Thymus (tissue), 11 donors: Measurements from ENCODE around the gene MELTF. TPM values are rescaled to one million over a fixed set of nuclear protein-coding genes. Genes with fewer than 3 reads are reported as not detected.

Experiments used
- DNase-seq, 9 donors: peaks; one replicate each; pipeline ENCODE4 v3.0.0-alpha.2; 2013; ENCODE audit warnings: low spot score in 9 of 9, low read depth in 6 of 9, missing footprints in 1 of 9
- H3K27ac ChIP-seq, 2 donors: one replicate each; pipeline ENCODE4 v1.5.1; 2013; ENCODE audit warnings: control low read depth in 1 of 2, low read depth in 1 of 2, low read length in 1 of 2, mild to moderate bottlenecking in 1 of 2, moderate library complexity in 1 of 2
- H3K27me3 ChIP-seq, 2 donors: one replicate each; pipeline ENCODE4 v1.5.1; 2013; ENCODE audit warnings: low read length in 1 of 2; ENCODE audit not compliant: control insufficient read depth in 2 of 2, insufficient read depth in 1 of 2
- H3K36me3 ChIP-seq, 2 donors: one replicate each; pipeline ENCODE4 v1.5.1; 2013; ENCODE audit warnings: low read length in 1 of 2, mild to moderate bottlenecking in 1 of 2, moderate library complexity in 1 of 2; ENCODE audit not compliant: control insufficient read depth in 2 of 2, insufficient read depth in 2 of 2
- H3K4me1 ChIP-seq, 2 donors: one replicate each; pipeline ENCODE4 v1.5.1; 2013; ENCODE audit warnings: low read length in 2 of 2; ENCODE audit not compliant: control insufficient read depth in 2 of 2, insufficient read depth in 2 of 2
- H3K4me3 ChIP-seq, 2 donors: one replicate each; pipeline ENCODE4 v1.5.1; 2013; ENCODE audit warnings: low read length in 2 of 2, control low read depth in 1 of 2, mild to moderate bottlenecking in 1 of 2
- H3K9me3 ChIP-seq, 2 donors: one replicate each; pipeline ENCODE4 v1.5.1; 2013; ENCODE audit warnings: low read length in 1 of 2, mild to moderate bottlenecking in 1 of 2; ENCODE audit not compliant: control insufficient read depth in 2 of 2, insufficient read depth in 1 of 2
- WGBS: extraction: QIAGEN DNeasy Blood & Tissue Kit; methylation state at CpG from one replicate; pipeline ENCODE4 v1.1.7; 2013; 5-methylcytosine and 5-hydroxymethylcytosine counted together
- polyA plus RNA-seq: library from polyadenylated mRNA; stranded (reverse); fragments of 200-250 nt; gene quantifications from one replicate; pipeline ENCODE4 v1.2.3, GENCODE V29; 2013
- total RNA-seq: library from RNA; stranded (reverse); fragments of 120-200 nt; gene quantifications from one replicate; pipeline ENCODE4 v1.2.4, GENCODE V29; 2013
- donor health status: healthy.

The MELTF gene
- total and polyA plus RNA-seq, 2 donors = 3.2 to 4.3 TPM

DNA sequence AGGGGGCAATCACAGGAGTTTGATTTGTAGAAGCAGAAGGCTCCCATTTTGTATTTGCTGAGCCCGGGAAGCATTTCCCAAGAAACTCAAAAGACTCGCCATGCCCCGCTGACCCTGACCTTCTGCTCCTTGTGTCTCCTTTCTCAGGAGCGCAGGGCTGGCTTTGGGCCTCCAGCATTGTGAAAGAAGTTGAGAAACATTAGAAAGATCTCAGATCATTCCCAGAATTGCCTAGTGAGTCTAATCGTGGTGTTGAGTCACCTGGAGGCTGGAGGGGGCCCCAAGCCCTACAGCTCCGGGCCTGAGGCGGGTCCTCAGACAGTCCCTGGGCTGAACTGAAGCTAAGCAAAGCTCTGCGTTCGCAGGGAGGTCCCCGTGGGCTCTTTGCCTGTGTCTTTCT, 50.1 kb downstream of the MELTF start:
- 90% methylated on average over 10 of the region's 10 CpGs for WGBS
- Histone ChIP-seq H3K9me3 (peaks cover 0 to 12% of the 10 kb centered on the region in 2 donors), H3K27me3 (no peaks in the 10 kb centered on the region), H3K4me3 (no peak overlapping the region), H3K36me3 (no peaks in the 10 kb centered on the region), H3K4me1 (peaks cover 0 to 19% of the 10 kb centered on the region in 2 donors), H3K27ac (no peak overlapping the region)
- no peak for DNase-seq

DNA sequence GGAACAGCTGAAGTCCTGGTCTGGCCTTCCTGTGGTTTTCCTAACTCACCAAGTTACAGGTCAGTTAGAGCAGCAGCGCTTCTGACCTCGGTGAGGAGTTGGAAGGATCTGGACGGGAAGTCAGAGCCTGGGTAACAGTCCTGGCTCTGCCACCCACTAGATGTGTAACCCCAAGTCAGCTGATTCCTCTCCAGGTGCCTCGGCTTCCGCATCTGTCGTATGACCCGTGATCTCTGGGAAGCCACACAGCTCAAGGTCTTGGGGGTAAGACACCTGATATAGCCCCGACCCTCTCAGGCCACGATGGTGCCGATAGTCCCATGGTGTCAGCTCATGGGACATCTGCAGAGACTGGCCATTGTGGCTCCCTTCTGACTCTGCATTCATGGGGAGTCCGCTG, 52.7 kb downstream of the MELTF start:
- 55% methylated on average over 11 of the region's 11 CpGs for WGBS
- peak in 1 of 9 donors; percentile 54 for DNase-seq
- no peaks in the 10 kb centered on the region for H3K36me3 ChIP-seq
- no peak overlapping the region for H3K4me3 ChIP-seq
- H3K9me3 ChIP-seq = peaks cover 0 to 6% of the 10 kb centered on the region in 2 donors
- peaks cover 0 to 19% of the 10 kb centered on the region in 2 donors for H3K4me1 ChIP-seq
- no peaks in the 10 kb centered on the region for H3K27me3 ChIP-seq
- no peak overlapping the region for H3K27ac ChIP-seq

DNA sequence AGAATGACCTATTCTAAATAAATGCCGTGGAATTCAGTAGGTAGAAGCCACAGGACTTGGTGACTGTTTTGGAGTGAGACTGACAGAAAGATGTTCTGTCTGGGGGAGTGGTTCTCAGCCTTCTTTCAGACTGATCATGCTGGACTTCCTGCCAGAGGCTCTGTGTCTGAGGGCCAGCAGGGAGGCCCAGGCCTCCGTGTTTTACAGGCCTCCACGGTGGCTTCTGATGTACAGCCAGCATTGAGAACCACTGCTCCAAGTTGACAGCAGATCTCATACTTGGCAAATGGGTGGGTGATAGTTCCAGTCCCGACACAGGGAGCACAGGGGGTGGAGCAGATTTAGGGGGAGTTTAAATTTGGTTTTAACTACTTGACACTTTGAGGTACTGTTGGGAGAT, 54.3 kb downstream of the MELTF start:
- WGBS = 96% methylated on average over 4 of the region's 4 CpGs
- H3K4me3 ChIP-seq = no peak overlapping the region
- H3K27me3 ChIP-seq = peaks cover 0 to 12% of the 10 kb centered on the region in 2 donors
- H3K4me1 ChIP-seq = peaks cover 0 to 20% of the 10 kb centered on the region in 2 donors
- H3K27ac ChIP-seq = no peak overlapping the region
- H3K9me3 ChIP-seq = peaks cover 0 to 5% of the 10 kb centered on the region in 2 donors
- no peaks in the 10 kb centered on the region for H3K36me3 ChIP-seq
- no peak for DNase-seq

DNA sequence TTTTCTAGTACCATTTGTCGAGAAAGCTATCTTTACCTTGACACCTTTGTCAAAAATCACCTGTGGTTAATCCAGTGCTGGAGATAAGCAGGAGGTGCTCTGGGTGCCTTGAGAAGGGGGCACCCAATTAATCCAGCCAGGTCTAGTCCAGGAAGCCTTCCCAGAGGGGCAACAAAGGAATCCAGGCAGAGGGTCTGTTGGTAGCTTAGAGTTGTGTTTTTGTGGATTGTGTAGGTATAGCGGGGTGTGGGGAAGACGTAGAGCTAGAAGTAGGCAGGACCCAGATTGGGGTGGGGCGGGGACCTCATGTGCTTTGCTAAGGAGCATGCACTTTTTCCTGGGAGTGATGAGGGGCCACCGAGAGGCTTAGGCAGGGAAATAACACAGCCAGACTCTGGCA, 55.0 kb downstream of the MELTF start:
- no peak for DNase-seq

DNA sequence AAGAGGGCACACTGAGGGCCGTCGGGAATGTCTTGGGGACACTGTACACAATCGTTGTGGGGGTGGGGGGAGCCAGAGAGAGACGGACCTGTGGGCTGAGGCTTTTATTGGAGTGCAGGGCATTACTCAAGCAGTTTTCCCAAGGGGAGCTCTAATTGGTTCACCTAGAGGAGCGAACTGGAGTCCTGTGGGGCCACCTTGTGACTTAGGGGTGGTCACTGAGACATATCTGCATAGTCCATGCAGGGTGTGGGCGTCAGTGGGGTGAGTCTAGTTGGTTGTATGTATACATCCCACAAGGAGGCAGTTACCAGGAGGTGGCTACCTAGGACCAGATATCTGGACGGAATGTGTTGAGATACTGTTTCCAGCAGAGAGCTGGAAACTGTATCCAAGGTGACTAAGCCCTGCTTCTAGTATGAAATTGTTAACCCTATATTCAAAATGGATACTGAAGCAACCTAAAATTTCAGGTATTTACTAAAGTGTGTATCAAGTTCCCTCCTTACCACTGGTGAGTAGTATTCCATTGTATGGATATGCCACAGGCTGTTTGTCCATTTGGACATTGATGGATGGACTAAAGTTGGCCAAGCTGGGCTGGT, 58.4 kb downstream of the MELTF start:
- 91% methylated on average over 7 of the region's 7 CpGs for WGBS
- H3K27ac ChIP-seq = no peak overlapping the region
- no peak for DNase-seq

More for the DNA sequence above, 55.0 kb downstream of the MELTF start:
- Histone ChIP-seq H3K27ac (no peak overlapping the region), H3K4me1 (peaks cover 0 to 25% of the 10 kb centered on the region in 2 donors), H3K4me3 (no peak overlapping the region), H3K27me3 (peaks cover 0 to 16% of the 10 kb centered on the region in 2 donors), H3K9me3 (peaks cover 0 to 3% of the 10 kb centered on the region in 2 donors), H3K36me3 (no peaks in the 10 kb centered on the region)
- 97% methylated on average over 5 of the region's 5 CpGs for WGBS

DNA sequence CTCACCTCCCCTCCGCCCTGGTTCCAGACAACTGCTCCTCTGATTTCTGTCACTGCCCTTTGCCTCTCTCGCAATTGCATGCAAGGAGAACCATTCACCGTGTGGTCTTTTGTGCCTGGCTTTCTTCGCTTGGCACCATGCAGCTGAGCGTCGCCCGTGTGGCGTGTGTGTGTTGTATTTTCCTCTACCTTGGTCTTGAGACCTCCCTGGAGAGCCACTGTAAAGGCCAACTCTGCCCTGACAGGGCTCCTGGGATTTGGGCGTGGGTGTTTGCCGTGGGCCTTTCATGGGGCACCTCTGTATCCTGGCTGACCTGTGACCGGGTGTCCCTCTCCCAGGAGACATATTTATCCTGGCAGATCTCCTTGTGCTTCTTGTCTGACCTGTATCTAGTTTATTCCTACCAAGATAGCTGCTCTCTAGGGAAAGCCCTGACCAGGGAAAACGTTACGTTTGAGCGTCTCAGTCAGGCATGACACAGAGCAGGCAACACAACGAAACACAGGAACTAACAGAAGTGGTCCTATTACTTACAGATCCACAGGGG, 59.0 kb downstream of the MELTF start:
- 94% methylated on average over 15 of the region's 15 CpGs for WGBS
- Histone ChIP-seq H3K27ac (no peak overlapping the region), H3K4me3 (no peak overlapping the region), H3K9me3 (peaks cover 0 to 6% of the 10 kb centered on the region in 2 donors), H3K4me1 (peaks cover 5 to 27% of the 10 kb centered on the region in 2 donors), H3K36me3 (peaks cover 0 to 4% of the 10 kb centered on the region in 2 donors), H3K27me3 (peaks cover 0 to 47% of the 10 kb centered on the region in 2 donors)
- DNase-seq = no peak

More for the DNA sequence above, 58.4 kb downstream of the MELTF start:
- H3K9me3 ChIP-seq = peaks cover 0 to 6% of the 10 kb centered on the region in 2 donors
- H3K27me3 ChIP-seq = peaks cover 0 to 43% of the 10 kb centered on the region in 2 donors
- H3K36me3 ChIP-seq = no peaks in the 10 kb centered on the region
- peaks cover 5 to 27% of the 10 kb centered on the region in 2 donors for H3K4me1 ChIP-seq
- no peak overlapping the region for H3K4me3 ChIP-seq

DNA sequence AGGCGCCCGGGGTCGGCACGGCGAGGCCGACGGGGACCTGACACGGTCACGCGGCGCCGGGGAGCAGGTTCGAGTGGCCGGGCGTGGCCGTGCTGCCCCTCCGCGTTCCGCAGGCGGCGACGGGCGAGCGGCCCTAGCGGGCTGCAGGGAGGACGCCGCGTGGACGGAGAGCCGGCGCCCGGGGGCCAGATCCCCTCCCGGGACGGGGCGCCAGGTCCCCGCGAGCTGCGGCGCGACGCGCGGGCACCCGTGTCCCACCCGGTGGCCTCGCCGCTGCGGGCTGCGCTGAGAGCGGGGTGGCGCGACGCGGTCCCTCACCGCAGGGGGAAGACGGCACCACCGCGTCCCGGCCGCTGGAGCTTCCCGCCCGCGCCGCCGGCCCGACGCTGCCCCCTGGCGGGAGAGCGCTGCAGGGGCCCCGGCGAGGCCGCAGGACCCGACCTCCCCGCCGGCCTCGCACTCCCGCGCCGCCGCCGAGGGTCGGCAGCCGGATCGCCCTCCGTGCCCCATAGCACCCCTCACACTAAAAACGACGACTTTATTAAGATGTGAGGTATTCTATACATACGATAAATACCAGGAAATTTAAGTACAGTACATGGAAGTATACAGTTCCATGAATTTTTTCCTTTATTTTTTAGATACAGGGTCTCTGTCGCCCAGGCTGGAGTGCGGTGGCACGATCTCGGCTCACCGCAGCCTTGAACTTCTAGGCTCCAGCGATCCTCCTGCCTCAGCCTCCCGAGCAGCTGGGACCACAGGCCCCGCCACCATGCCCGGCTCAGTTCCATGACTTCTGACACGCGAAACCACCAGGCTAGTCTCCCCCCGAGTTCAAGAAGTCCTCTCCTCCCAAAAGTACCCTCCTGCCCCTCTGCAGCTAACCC, 59.7 kb downstream of the MELTF start:
- H3K4me1 ChIP-seq = peaks cover 5 to 27% of the 10 kb centered on the region in 2 donors
- peak in 4 of 9 donors; percentile 45 to 75 (median 70) for DNase-seq
- H3K9me3 ChIP-seq = peaks cover 0 to 6% of the 10 kb centered on the region in 2 donors
- peaks cover 0 to 50% of the 10 kb centered on the region in 2 donors for H3K27me3 ChIP-seq
- peaks cover 0 to 4% of the 10 kb centered on the region in 2 donors for H3K36me3 ChIP-seq
- peak overlapping the region; percentile 52 to 79 for H3K4me3 ChIP-seq
- no peak overlapping the region for H3K27ac ChIP-seq
- WGBS = 10% methylated on average over 100 of the region's 100 CpGs

DNA sequence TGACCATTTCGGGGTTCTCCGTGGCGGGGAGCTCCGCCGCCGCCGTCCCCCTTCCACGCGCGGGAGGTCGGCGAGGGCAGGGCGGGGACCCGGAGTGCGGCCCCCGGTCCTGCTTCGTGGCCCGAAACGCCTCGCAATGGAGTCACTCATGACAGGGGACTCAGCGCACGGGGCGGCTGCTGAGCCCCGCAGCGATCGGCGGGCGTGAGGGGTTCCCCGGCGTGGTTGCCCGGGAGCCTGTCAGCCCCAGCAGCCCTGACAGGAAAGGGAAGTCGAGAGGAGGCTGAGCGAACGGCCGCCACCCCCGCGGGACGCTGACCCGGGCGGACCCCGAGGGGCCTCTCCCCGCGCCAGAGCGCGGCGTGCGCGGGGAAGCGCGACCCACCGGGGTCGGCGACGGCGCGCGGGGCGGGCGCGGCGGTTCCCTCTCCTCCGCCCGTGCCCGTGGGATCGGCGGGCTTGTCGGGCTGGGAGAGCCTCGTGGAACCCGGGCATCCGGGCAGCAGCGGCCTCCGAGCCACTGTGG, 60.4 kb downstream of the MELTF start:
- Histone ChIP-seq H3K36me3 (peaks cover 0 to 4% of the 10 kb centered on the region in 2 donors), H3K4me1 (peaks cover 5 to 30% of the 10 kb centered on the region in 2 donors), H3K27ac (peak overlapping the region in 1 of 2 donors; percentile 21), H3K27me3 (peaks cover 0 to 54% of the 10 kb centered on the region in 2 donors), H3K4me3 (peak overlapping the region; percentile 52 to 79), H3K9me3 (peaks cover 0 to 6% of the 10 kb centered on the region in 2 donors)
- WGBS = under 1% methylated on average over 72 of the region's 72 CpGs
- DNase-seq = peak in 3 of 9 donors; percentile 35 to 63 (median 40)
